Epithelial cell of proximal tubule (primary cell): ENCODE results near the gene AKR1B15. TPM values are rescaled to one million over a fixed set of nuclear protein-coding genes. Genes with fewer than 3 reads are reported as not detected.

Experiments
- DNase-seq: peaks from one replicate; pipeline ENCODE4 v3.0.0-alpha.2; 2011; ENCODE audit warnings: low read depth
- H3K4me3 ChIP-seq: 2 replicates; pipeline ENCODE4 v1.5.1; 2011; ENCODE audit warnings: low read depth, mild to moderate bottlenecking, low read length
- CTCF ChIP-seq: conservative IDR thresholded peaks from 2 replicates; pipeline ENCODE4 v1.5.1; 2012; ENCODE audit warnings: low read depth, mild to moderate bottlenecking, low read length
- total RNA-seq: library from RNA; depleted of rRNA; stranded (reverse); fragments of >200 nt; gene quantifications from 2 replicates; pipeline ENCODE4 v1.2.3, GENCODE V29; 2015

AKR1B15 gene
- total RNA-seq, 1 donor from 2014 or later = not detected

GRCh38 chr7:134601459-134601858, 52.5 kb downstream of the AKR1B15 start:
- no peak overlapping the region for H3K4me3 ChIP-seq
- no peak for DNase-seq
- TF ChIP-seq CTCF = no peak

GRCh38 chr7:134602881-134603451, 54.1 kb downstream of the AKR1B15 start:
- no peak for DNase-seq
- peak overlapping the region; percentile 23 for H3K4me3 ChIP-seq
- no peak for TF ChIP-seq CTCF

GRCh38 chr7:134605978-134606923, 57.3 kb downstream of the AKR1B15 start:
- H3K4me3 ChIP-seq = no peak overlapping the region
- DNase-seq = no peak
- TF ChIP-seq CTCF = peak; percentile 98

- DNase-seq = no peak
- H3K4me3 ChIP-seq = no peak overlapping the region
- no peak for TF ChIP-seq CTCF
Observed at GRCh38 chr7:134611611-134612151, 62.8 kb downstream of the AKR1B15 start.

GRCh38 chr7:134612197-134612596, 63.3 kb downstream of the AKR1B15 start:
- no peak overlapping the region for H3K4me3 ChIP-seq
- TF ChIP-seq CTCF = no peak
- no peak for DNase-seq

GRCh38 chr7:134613623-134614347, 64.9 kb downstream of the AKR1B15 start:
- DNase-seq = peak; percentile 80
- TF ChIP-seq CTCF = no peak
- H3K4me3 ChIP-seq = no peak overlapping the region
